HepG2 (cell line): ENCODE data around the gene LGALS4.

Experiments
- CREM ChIP-seq, 2 experiments: sonication (generic) in 1 of 2; formaldehyde crosslinking in 1 of 2; IDR thresholded peaks; 2 replicates each; pipeline versions ENCODE4 v1.4.0 to v1.6.1; 2016 to 2020; ENCODE audit warnings: antibody characterized with exemption in 1 of 2, mild to moderate bottlenecking in 1 of 2, missing genetic modification reagents in 1 of 2
- MTF1 ChIP-seq: sonication (generic); formaldehyde crosslinking; IDR thresholded peaks from 2 replicates; pipeline ENCODE4 v1.5.0; 2020; ENCODE audit warnings: missing genetic modification reagents
- POLR2AphosphoS2 ChIP-seq: IDR thresholded peaks from 2 replicates; pipeline ENCODE4 v1.6.1; 2011; ENCODE audit warnings: low read depth, low read length, improper control_type of control experiment
- TAF1 ChIP-seq: sonication (generic); formaldehyde crosslinking; IDR thresholded peaks from 2 replicates; pipeline ENCODE4 v1.4.0; 2020; ENCODE audit warnings: missing genetic modification reagents
- XRCC5 ChIP-seq: fragments of 200-400 bp; formaldehyde crosslinking; optimal IDR thresholded peaks from 2 replicates; pipeline ENCODE3; 2017; ENCODE audit warnings: mild to moderate bottlenecking, low read length
- ZIK1 ChIP-seq: sonication (generic); formaldehyde crosslinking; IDR thresholded peaks from 2 replicates; pipeline ENCODE4 v1.5.0; 2020; ENCODE audit warnings: mild to moderate bottlenecking, low read depth, missing genetic modification reagents, borderline replicate concordance
- TF ChIP-seq, protein P1 (sequence below): sonication (generic); formaldehyde crosslinking; conservative IDR thresholded peaks from 2 replicates; pipeline ENCODE4 v1.4.0; 2020; ENCODE audit warnings: missing genetic modification reagents
- TF ChIP-seq, protein P2 (sequence below): sonication (generic); formaldehyde crosslinking; IDR thresholded peaks from 2 replicates; pipeline ENCODE4 v1.5.0; 2020; ENCODE audit warnings: mild to moderate bottlenecking, missing genetic modification reagents, moderate library complexity
- TF ChIP-seq, protein P3 (sequence below): sonication (generic); formaldehyde crosslinking; IDR thresholded peaks from 2 replicates; pipeline ENCODE4 v1.5.0; 2020; ENCODE audit warnings: mild to moderate bottlenecking, missing genetic modification reagents
- TF ChIP-seq, protein P4 (sequence below): sonication (generic); formaldehyde crosslinking; IDR thresholded peaks from 2 replicates; pipeline ENCODE4 v1.4.0; 2020; ENCODE audit warnings: mild to moderate bottlenecking, missing genetic modification reagents, borderline replicate concordance

DNA sequence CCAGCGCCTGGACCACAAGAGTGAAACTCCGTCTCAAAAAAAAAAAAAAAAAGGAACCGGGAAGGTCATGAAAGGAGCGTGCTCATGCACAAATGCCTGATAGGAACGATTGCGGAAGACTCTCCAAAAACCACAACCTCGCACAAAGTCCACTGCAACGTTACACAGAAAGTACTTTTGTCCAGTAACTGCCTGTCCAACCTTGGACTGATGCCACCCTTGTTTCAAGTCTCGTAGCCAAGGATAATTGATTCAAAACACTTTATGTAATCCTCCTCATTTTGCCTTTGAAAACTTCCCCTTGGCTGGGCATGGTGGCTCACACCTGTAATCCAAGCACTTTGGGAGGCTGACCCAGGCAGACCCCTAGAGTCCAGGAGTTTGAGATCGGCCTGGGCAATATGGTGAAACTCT lies 53.1 kb downstream of the LGALS4 start:
- TF ChIP-seq, protein P1, sequence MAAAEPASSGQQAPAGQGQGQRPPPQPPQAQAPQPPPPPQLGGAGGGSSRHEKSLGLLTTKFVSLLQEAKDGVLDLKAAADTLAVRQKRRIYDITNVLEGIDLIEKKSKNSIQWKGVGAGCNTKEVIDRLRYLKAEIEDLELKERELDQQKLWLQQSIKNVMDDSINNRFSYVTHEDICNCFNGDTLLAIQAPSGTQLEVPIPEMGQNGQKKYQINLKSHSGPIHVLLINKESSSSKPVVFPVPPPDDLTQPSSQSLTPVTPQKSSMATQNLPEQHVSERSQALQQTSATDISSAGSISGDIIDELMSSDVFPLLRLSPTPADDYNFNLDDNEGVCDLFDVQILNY, result no peak
- TF ChIP-seq MTF1 (CRISPR knock-in tag) (no peak), TAF1 (CRISPR knock-in tag) (peak; percentile 19; the same call in 1 of the 2 replicates), ZIK1 (no peak), POLR2AphosphoS2 (no peak), XRCC5 (no peak), CREM (IDR thresholded peaks at IDR 0.05) (peak; percentile 81; the same call in 1 of the 2 replicates), CREM (CRISPR knock-in tag; IDR thresholded peaks at IDR 0.05) (no peak)
- TF ChIP-seq, protein P2, sequence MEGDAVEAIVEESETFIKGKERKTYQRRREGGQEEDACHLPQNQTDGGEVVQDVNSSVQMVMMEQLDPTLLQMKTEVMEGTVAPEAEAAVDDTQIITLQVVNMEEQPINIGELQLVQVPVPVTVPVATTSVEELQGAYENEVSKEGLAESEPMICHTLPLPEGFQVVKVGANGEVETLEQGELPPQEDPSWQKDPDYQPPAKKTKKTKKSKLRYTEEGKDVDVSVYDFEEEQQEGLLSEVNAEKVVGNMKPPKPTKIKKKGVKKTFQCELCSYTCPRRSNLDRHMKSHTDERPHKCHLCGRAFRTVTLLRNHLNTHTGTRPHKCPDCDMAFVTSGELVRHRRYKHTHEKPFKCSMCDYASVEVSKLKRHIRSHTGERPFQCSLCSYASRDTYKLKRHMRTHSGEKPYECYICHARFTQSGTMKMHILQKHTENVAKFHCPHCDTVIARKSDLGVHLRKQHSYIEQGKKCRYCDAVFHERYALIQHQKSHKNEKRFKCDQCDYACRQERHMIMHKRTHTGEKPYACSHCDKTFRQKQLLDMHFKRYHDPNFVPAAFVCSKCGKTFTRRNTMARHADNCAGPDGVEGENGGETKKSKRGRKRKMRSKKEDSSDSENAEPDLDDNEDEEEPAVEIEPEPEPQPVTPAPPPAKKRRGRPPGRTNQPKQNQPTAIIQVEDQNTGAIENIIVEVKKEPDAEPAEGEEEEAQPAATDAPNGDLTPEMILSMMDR, result no peak
- TF ChIP-seq, protein P3, sequence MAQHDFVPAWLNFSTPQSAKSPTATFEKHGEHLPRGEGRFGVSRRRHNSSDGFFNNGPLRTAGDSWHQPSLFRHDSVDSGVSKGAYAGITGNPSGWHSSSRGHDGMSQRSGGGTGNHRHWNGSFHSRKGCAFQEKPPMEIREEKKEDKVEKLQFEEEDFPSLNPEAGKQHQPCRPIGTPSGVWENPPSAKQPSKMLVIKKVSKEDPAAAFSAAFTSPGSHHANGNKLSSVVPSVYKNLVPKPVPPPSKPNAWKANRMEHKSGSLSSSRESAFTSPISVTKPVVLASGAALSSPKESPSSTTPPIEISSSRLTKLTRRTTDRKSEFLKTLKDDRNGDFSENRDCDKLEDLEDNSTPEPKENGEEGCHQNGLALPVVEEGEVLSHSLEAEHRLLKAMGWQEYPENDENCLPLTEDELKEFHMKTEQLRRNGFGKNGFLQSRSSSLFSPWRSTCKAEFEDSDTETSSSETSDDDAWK (CRISPR knock-in tag), result no peak
- TF ChIP-seq, protein P4, sequence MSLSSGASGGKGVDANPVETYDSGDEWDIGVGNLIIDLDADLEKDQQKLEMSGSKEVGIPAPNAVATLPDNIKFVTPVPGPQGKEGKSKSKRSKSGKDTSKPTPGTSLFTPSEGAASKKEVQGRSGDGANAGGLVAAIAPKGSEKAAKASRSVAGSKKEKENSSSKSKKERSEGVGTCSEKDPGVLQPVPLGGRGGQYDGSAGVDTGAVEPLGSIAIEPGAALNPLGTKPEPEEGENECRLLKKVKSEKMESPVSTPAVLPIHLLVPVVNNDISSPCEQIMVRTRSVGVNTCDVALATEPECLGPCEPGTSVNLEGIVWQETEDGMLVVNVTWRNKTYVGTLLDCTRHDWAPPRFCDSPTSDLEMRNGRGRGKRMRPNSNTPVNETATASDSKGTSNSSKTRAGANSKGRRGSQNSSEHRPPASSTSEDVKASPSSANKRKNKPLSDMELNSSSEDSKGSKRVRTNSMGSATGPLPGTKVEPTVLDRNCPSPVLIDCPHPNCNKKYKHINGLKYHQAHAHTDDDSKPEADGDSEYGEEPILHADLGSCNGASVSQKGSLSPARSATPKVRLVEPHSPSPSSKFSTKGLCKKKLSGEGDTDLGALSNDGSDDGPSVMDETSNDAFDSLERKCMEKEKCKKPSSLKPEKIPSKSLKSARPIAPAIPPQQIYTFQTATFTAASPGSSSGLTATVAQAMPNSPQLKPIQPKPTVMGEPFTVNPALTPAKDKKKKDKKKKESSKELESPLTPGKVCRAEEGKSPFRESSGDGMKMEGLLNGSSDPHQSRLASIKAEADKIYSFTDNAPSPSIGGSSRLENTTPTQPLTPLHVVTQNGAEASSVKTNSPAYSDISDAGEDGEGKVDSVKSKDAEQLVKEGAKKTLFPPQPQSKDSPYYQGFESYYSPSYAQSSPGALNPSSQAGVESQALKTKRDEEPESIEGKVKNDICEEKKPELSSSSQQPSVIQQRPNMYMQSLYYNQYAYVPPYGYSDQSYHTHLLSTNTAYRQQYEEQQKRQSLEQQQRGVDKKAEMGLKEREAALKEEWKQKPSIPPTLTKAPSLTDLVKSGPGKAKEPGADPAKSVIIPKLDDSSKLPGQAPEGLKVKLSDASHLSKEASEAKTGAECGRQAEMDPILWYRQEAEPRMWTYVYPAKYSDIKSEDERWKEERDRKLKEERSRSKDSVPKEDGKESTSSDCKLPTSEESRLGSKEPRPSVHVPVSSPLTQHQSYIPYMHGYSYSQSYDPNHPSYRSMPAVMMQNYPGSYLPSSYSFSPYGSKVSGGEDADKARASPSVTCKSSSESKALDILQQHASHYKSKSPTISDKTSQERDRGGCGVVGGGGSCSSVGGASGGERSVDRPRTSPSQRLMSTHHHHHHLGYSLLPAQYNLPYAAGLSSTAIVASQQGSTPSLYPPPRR (CRISPR knock-in tag), result peak; percentile 69
